H1 (cell line): ENCODE results near the gene AMZ1. TPM values are rescaled to one million over a fixed set of nuclear protein-coding genes. Genes with fewer than 3 reads are reported as not detected.
"Not testable (repeated sequence)": the region's sequence is repeated elsewhere in the genome, so short reads cannot be mapped to it uniquely, and the experiment has no call there.

Source experiments
- CTCF ChIA-PET: fragments of 300-600 bp; sonication (Branson Sonifier 250); formaldehyde crosslinking; loops from one replicate; lab custom pipeline; 2021; ENCODE audit not compliant: partially characterized antibody; lab: Charles Lee
- POLR2A ChIA-PET: fragments of 300-600 bp; sonication (Branson Sonifier 250); formaldehyde crosslinking; loops from one replicate; lab custom pipeline; 2021; ENCODE audit warnings: inconsistent platforms; ENCODE audit not compliant: partially characterized antibody; lab: Charles Lee
- DNase-seq, 2 experiments: peaks; one replicate each; pipeline versions ENCODE4 v3.0.0 to v3.0.0-alpha.2; 2010 to 2022; ENCODE audit warnings: low spot score in 2 of 2, low read depth in 1 of 2, mixed read lengths in 1 of 2
- FAIRE-seq: peaks from 2 replicates; lab custom pipeline; 2011; peaks lifted over from hg19 to GRCh38; lab: Jason Lieb, UNC
- H2AFZ ChIP-seq: 2 replicates; pipeline ENCODE4 v1.8.1; 2012; ENCODE audit warnings: low read length, inconsistent platforms
- H2AK5ac ChIP-seq: 2 replicates; pipeline ENCODE4 v1.6.1; 2013; ENCODE audit warnings: low read depth, low read length
- H2BK120ac ChIP-seq: replicated peaks from 2 replicates; pipeline ENCODE3; 2013; ENCODE audit warnings: low read depth, low read length, inconsistent platforms
- H2BK12ac ChIP-seq: 2 replicates; pipeline ENCODE4 v1.6.1; 2013; ENCODE audit warnings: low read depth, low read length
- H2BK15ac ChIP-seq: 2 replicates; pipeline ENCODE4 v1.6.1; 2013; ENCODE audit warnings: low read length
- H2BK20ac ChIP-seq: 2 replicates; pipeline ENCODE4 v1.6.1; 2013; ENCODE audit warnings: low read length
- H2BK5ac ChIP-seq: 2 replicates; pipeline ENCODE4 v1.6.1; 2013; ENCODE audit warnings: low read depth, low read length
- H3K14ac ChIP-seq: 2 replicates; pipeline ENCODE4 v1.6.1; 2013; ENCODE audit warnings: inconsistent platforms; ENCODE audit not compliant: insufficient read length
- H3K18ac ChIP-seq: 2 replicates; pipeline ENCODE4 v1.6.1; 2013; ENCODE audit warnings: low read length; ENCODE audit errors: extremely low read depth
- H3K23ac ChIP-seq: 2 replicates; pipeline ENCODE4 v1.6.1; 2013; ENCODE audit warnings: inconsistent platforms; ENCODE audit not compliant: insufficient read length
- H3K23me2 ChIP-seq: 2 replicates; pipeline ENCODE4 v1.6.1; 2013; ENCODE audit warnings: low read depth, low read length
- H3K27ac ChIP-seq: 2 replicates; pipeline ENCODE4 v1.6.1; 2011; ENCODE audit warnings: low read depth, low read length, inconsistent platforms
- H3K27me3 ChIP-seq, 4 experiments: replicated peaks in 1 of 4; 1 replicate in 1 of 4; 2 replicates in 3 of 4; pipeline versions ENCODE4 v1.6.1 to v1.8.1; 2011 to 2013; ENCODE audit warnings: low read length in 3 of 4, mild to moderate bottlenecking in 3 of 4, inconsistent platforms in 2 of 4, mixed read lengths in 2 of 4, moderate library complexity in 1 of 4; ENCODE audit not compliant: control insufficient read depth in 3 of 4, insufficient read depth in 3 of 4; ENCODE audit errors: extremely low read depth in 1 of 4
- H3K36me3 ChIP-seq, 4 experiments: 2 replicates each; pipeline versions ENCODE4 v1.6.1 to v1.8.1; 2011 to 2013; ENCODE audit warnings: mild to moderate bottlenecking in 4 of 4, low read length in 3 of 4, moderate library complexity in 2 of 4, control low read depth in 1 of 4, inconsistent platforms in 1 of 4; ENCODE audit not compliant: insufficient read depth in 4 of 4, control insufficient read depth in 2 of 4
- H3K4ac ChIP-seq: replicated peaks from 2 replicates; pipeline ENCODE3; 2013; ENCODE audit warnings: low read length, low read depth, mixed read lengths, inconsistent platforms; ENCODE audit not compliant: insufficient read length
- H3K4me1 ChIP-seq, 4 experiments: replicated peaks in 1 of 4; 1 replicate in 1 of 4; 2 replicates in 3 of 4; pipeline versions ENCODE4 v1.6.1 to v1.8.1; 2011 to 2013; ENCODE audit warnings: low read length in 3 of 4, inconsistent platforms in 2 of 4, mixed read lengths in 1 of 4; ENCODE audit not compliant: insufficient read depth in 4 of 4, control insufficient read depth in 3 of 4
- H3K4me2 ChIP-seq, 2 experiments: 2 replicates each; pipeline versions ENCODE4 v1.6.1 to v1.8.1; 2011 to 2013; ENCODE audit warnings: low read depth in 2 of 2, low read length in 2 of 2, control low read depth in 1 of 2, inconsistent platforms in 1 of 2, mild to moderate bottlenecking in 1 of 2; ENCODE audit not compliant: insufficient read depth in 1 of 2
- H3K4me3 ChIP-seq, 4 experiments: fragments of 200-600, 300-600 bp in 1 of 4; sonication (generic), shearing (Covaris generic), sonication (Bioruptor Twin) in 1 of 4; 2 replicates each; pipeline versions ENCODE4 v1.5.1 to v1.8.1; 2011 to 2016; ENCODE audit warnings: low read length in 4 of 4, low read depth in 3 of 4, control low read depth in 2 of 4, inconsistent platforms in 2 of 4, mild to moderate bottlenecking in 2 of 4, mixed read lengths in 1 of 4, moderate library complexity in 1 of 4; ENCODE audit not compliant: insufficient read depth in 2 of 4; ENCODE audit errors: extremely low read depth in 1 of 4
- H3K56ac ChIP-seq: replicated peaks from 2 replicates; pipeline ENCODE3; 2013; ENCODE audit warnings: low read depth, mild to moderate bottlenecking, mixed read lengths, low read length, inconsistent platforms; ENCODE audit not compliant: insufficient read length
- H3K79me1 ChIP-seq: 2 replicates; pipeline ENCODE4 v1.6.1; 2013; ENCODE audit warnings: low read depth, low read length, control low read depth
- H3K79me2 ChIP-seq, 2 experiments: 2 replicates each; pipeline versions ENCODE4 v1.6.1 to v1.8.1; 2012 to 2013; ENCODE audit warnings: low read length in 2 of 2, mild to moderate bottlenecking in 2 of 2, inconsistent platforms in 1 of 2; ENCODE audit not compliant: insufficient read depth in 2 of 2, control insufficient read depth in 1 of 2
- H3K9ac ChIP-seq, 4 experiments: replicated peaks in 1 of 4; 1 replicate in 1 of 4; 2 replicates in 3 of 4; pipeline versions ENCODE4 v1.6.1 to v1.8.1; 2011 to 2013; ENCODE audit warnings: low read depth in 3 of 4, low read length in 3 of 4, control low read depth in 2 of 4, mild to moderate bottlenecking in 2 of 4, moderate library complexity in 2 of 4, inconsistent platforms in 1 of 4; ENCODE audit errors: extremely low read depth in 1 of 4
- H3K9me3 ChIP-seq, 2 experiments: 2 replicates each; pipeline versions ENCODE4 v1.6.1 to v1.8.1; 2012 to 2013; ENCODE audit warnings: mild to moderate bottlenecking in 2 of 2, moderate library complexity in 2 of 2, control low read depth in 1 of 2, inconsistent platforms in 1 of 2, low read depth in 1 of 2, low read length in 1 of 2, mixed read lengths in 1 of 2; ENCODE audit not compliant: insufficient read depth in 2 of 2
- H4K20me1 ChIP-seq, 2 experiments: replicated peaks in 1 of 2; 2 replicates each; pipeline versions ENCODE3 to v1.8.1; 2011 to 2013; ENCODE audit warnings: inconsistent platforms in 2 of 2, low read length in 2 of 2, mild to moderate bottlenecking in 1 of 2; ENCODE audit not compliant: insufficient read depth in 2 of 2, control insufficient read depth in 1 of 2
- H4K5ac ChIP-seq: 2 replicates; pipeline ENCODE4 v1.6.1; 2013; ENCODE audit warnings: low read length, low read depth, mixed read lengths, inconsistent platforms; ENCODE audit not compliant: insufficient read length
- H4K8ac ChIP-seq: 2 replicates; pipeline ENCODE4 v1.8.0; 2013; ENCODE audit warnings: mild to moderate bottlenecking, moderate library complexity, low read length, inconsistent platforms; ENCODE audit not compliant: insufficient read depth; ENCODE audit errors: extremely low read depth
- H4K91ac ChIP-seq: replicated peaks from 2 replicates; pipeline ENCODE3; 2013; ENCODE audit warnings: low read length, mixed read lengths, inconsistent platforms; ENCODE audit not compliant: insufficient read length
- WGBS, 2 experiments: shearing (Covaris generic) in 1 of 2; methylation state at CpG; one replicate each; pipeline versions ENCODE4 v1.1.6 to v1.1.7; 2013 to 2015; ENCODE audit warnings: low lambda C conversion rate in 2 of 2, mixed read lengths in 2 of 2, inconsistent platforms in 1 of 2, low coverage in 1 of 2, missing lambda C conversion rate in 1 of 2; ENCODE audit not compliant: insufficient replicate concordance in 2 of 2, insufficient coverage in 1 of 2, insufficient read length in 1 of 2; ENCODE audit errors: extremely low coverage in 1 of 2, missing lambda C conversion rate in 1 of 2; 5-methylcytosine and 5-hydroxymethylcytosine counted together
- polyA plus RNA-seq, 7 experiments: library from polyadenylated mRNA; depleted of rRNA in 3 of 7; stranded (reverse) in 5 of 7; unstranded in 2 of 7; fragments of >200 nt in 5 of 7; fragments of 200-250 nt in 2 of 7; gene quantifications; 1 replicate in 5 of 7; 2 replicates in 1 of 7; 4 replicates in 1 of 7; pipeline versions ENCODE4 v1.2.1 to v1.2.3, GENCODE V29; 2011 to 2013; ENCODE audit warnings: missing spikeins in 2 of 7, mixed read lengths in 2 of 7
- total RNA-seq: library from RNA; stranded (reverse); fragmentation: NEBNext Ultra II Directional; extraction: Animal tissue kit (Norgen Biotek cat#: 25700); gene quantifications from 2 replicates; pipeline ENCODE4 v1.2.1, GENCODE V29; 2021

AMZ1 gene
- total and polyA plus RNA-seq, 2 of the 8 experiments (the other 6 are each of a cell fraction or from before 2014, with no cell fraction given) = 0.59 to 1.4 TPM

GRCh38 chr7:2727206-2727605 lies 39.2 kb downstream of the AMZ1 start:
- H2BK120ac ChIP-seq, H2BK12ac ChIP-seq, H3K23ac ChIP-seq, H2AFZ ChIP-seq, H3K9me3 ChIP-seq, H3K56ac ChIP-seq, H3K14ac ChIP-seq, H4K91ac ChIP-seq, H3K27ac ChIP-seq, H4K8ac ChIP-seq, H3K4me2 ChIP-seq, H2AK5ac ChIP-seq, H3K4ac ChIP-seq, H3K9ac ChIP-seq, H3K18ac ChIP-seq, FAIRE-seq, H3K4me3 ChIP-seq, H2BK20ac ChIP-seq, H3K4me1 ChIP-seq, H3K27me3 ChIP-seq, DNase-seq, H2BK5ac ChIP-seq, H4K5ac ChIP-seq, H3K23me2 ChIP-seq, H2BK15ac ChIP-seq: not testable (repeated sequence)
- 90% methylated on average over 13 of the region's 13 CpGs; no CpG with 5 or more reads in 1 of the 2 experiments for WGBS, 2 experiments
- Histone ChIP-seq H3K79me2 (peaks cover 0 to 12% of the 10 kb centered on the region in 2 experiments; a peak in 1 of 4 replicates), H3K79me1 (peaks cover 15% of the 10 kb centered on the region; the same call in 1 of the 2 replicates), H3K36me3 (peaks cover 7 to 28% (median 15%) of the 10 kb centered on the region in 4 experiments), H4K20me1 (peaks cover 1 to 14% of the 10 kb centered on the region in 2 experiments)
- ChIA-PET POLR2A (interaction anchor here (0.6 to 1.1 kb wide), 3 partner anchors 15 to 954 kb away, joined by 3 to 4 read pairs (median 3); no protein-coding TSS in a partner anchor), CTCF (interaction anchor here (5.2 to 11.4 kb wide), 2 partner anchors 8 to 20 kb away, joined by 27 to 125 read pairs; no protein-coding TSS in a partner anchor)
